ENCODE data around the gene GOLGA3. TPM values are rescaled to one million over a fixed set of nuclear protein-coding genes. Genes with fewer than 3 reads are reported as not detected.

The GOLGA3 gene
- total RNA-seq, 1 donor from 2014 or later = 63.8 TPM

DNA sequence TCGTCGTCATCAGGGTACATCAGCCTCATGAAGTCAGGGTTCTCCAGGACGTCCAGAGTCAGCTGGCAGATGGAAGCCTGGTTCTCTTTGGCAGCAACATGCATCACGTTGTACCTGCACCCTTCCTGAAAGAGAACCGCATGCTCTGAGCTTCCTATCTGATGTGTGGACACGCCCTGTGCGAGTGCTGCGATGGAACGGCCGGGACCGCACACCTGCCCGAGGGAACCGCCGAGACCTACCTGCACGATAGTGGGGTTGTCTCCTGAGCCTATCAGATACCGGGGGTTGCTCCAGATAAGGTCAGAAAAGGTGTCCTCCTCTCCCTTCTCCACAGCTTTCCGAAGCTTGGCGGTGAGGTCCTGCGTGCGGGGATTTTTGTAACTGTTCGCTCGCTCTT is 80.8 kb downstream of the GOLGA3 start:
- DNase-seq (ENCODE audit: low spot score in 2 of 2, unreplicated experiment in 2 of 2) = no peak
- no peak overlapping the region for H3K4me3 Mint-ChIP-seq
- TF ChIP-seq, protein P1, sequence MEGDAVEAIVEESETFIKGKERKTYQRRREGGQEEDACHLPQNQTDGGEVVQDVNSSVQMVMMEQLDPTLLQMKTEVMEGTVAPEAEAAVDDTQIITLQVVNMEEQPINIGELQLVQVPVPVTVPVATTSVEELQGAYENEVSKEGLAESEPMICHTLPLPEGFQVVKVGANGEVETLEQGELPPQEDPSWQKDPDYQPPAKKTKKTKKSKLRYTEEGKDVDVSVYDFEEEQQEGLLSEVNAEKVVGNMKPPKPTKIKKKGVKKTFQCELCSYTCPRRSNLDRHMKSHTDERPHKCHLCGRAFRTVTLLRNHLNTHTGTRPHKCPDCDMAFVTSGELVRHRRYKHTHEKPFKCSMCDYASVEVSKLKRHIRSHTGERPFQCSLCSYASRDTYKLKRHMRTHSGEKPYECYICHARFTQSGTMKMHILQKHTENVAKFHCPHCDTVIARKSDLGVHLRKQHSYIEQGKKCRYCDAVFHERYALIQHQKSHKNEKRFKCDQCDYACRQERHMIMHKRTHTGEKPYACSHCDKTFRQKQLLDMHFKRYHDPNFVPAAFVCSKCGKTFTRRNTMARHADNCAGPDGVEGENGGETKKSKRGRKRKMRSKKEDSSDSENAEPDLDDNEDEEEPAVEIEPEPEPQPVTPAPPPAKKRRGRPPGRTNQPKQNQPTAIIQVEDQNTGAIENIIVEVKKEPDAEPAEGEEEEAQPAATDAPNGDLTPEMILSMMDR (IDR thresholded peaks at IDR 0.05; ENCODE audit: unreplicated experiment) = no peak
- peaks cover 2% of the 10 kb centered on the region for H3K9me3 Mint-ChIP-seq
- H3K27ac Mint-ChIP-seq = no peak overlapping the region
- H3K36me3 Mint-ChIP-seq = peaks cover 42% of the 10 kb centered on the region
- H3K4me1 Mint-ChIP-seq = no peaks in the 10 kb centered on the region
- H3K27me3 Mint-ChIP-seq (ENCODE audit: low read depth) = no peaks in the 10 kb centered on the region

DNA sequence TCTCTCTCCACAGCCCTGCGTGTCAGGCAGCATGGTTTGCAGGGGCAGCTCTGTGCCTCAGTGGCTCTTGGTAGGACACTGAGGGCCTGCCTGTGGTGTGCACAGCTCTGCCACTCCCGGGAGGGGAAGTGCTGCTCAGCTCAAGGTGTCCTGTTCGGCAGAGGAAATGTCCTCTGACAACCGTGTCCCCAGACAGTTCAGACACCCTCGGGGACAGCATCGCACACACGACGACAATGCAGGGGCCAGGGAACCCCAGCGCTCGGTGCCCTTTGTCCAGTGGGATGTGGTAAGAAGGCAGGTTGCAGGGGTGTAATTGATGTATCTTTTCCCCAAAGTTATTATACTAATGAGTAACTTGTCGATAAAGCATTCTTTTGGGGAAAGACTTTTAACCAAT is 81.3 kb downstream of the GOLGA3 start:
- H3K27me3 Mint-ChIP-seq (ENCODE audit: low read depth) = no peaks in the 10 kb centered on the region
- TF ChIP-seq, protein P1 (IDR thresholded peaks at IDR 0.05; ENCODE audit: unreplicated experiment) = no peak
- H3K27ac Mint-ChIP-seq = no peak overlapping the region
- no peaks in the 10 kb centered on the region for H3K4me1 Mint-ChIP-seq
- no peak overlapping the region for H3K4me3 Mint-ChIP-seq
- peaks cover 45% of the 10 kb centered on the region for H3K36me3 Mint-ChIP-seq
- no peak for DNase-seq (ENCODE audit: low spot score in 2 of 2, unreplicated experiment in 2 of 2)
- peaks cover 4% of the 10 kb centered on the region for H3K9me3 Mint-ChIP-seq

DNA sequence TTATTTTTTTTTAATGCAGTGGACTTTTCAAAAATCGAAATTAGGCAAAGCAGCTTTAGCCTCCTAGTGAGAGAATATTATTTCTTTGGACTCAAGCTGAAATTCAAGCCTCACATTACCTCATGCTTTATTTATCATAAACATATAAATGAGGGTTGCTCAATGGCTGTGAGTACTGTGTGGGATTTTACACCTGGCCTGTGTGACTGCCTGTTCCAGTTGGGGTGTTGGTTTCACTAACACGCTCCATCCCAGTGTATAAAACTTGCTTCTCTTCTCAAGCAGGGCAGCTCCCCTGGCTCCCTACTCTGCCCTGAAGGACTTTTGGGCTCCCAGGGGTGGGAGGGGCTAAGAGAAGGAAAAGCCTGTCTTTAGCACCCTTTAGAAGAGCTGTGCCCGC is 82.1 kb downstream of the GOLGA3 start:
- no peaks in the 10 kb centered on the region for H3K27me3 Mint-ChIP-seq (ENCODE audit: low read depth)
- H3K9me3 Mint-ChIP-seq = peaks cover 4% of the 10 kb centered on the region
- TF ChIP-seq, protein P1 (IDR thresholded peaks at IDR 0.05; ENCODE audit: unreplicated experiment) = no peak
- no peaks in the 10 kb centered on the region for H3K4me1 Mint-ChIP-seq
- no peak overlapping the region for H3K4me3 Mint-ChIP-seq
- H3K27ac Mint-ChIP-seq = no peak overlapping the region
- DNase-seq (ENCODE audit: low spot score in 2 of 2, unreplicated experiment in 2 of 2) = no peak
- H3K36me3 Mint-ChIP-seq = peaks cover 51% of the 10 kb centered on the region

DNA sequence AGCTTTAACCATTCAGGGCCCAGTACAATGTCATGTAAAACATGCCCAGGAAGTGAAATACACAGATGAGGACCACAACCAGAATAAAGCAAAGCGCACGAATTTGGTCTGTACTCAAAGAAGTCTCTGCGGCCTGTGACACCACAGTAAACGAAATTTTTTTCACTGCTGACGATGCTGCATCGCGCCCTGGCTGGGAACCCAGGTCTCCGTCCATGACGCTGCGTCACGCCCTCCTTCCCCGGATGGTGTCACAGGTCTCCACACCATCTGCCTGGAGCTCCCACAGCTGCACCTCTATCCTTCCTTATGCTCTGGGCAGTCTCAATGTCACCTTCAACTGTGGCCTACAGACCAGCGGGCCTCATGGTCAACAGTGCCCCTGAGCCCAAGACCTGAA is 84.8 kb downstream of the GOLGA3 start:
- Mint-ChIP-seq H3K27me3 (ENCODE audit: low read depth) (no peaks in the 10 kb centered on the region), H3K4me1 (no peaks in the 10 kb centered on the region), H3K36me3 (peaks cover 58% of the 10 kb centered on the region), H3K27ac (no peak overlapping the region), H3K4me3 (no peak overlapping the region), H3K9me3 (peaks cover 4% of the 10 kb centered on the region)
- no peak for DNase-seq (ENCODE audit: low spot score in 2 of 2, unreplicated experiment in 2 of 2)
- TF ChIP-seq, protein P1 (IDR thresholded peaks at IDR 0.05; ENCODE audit: unreplicated experiment) = no peak

DNA sequence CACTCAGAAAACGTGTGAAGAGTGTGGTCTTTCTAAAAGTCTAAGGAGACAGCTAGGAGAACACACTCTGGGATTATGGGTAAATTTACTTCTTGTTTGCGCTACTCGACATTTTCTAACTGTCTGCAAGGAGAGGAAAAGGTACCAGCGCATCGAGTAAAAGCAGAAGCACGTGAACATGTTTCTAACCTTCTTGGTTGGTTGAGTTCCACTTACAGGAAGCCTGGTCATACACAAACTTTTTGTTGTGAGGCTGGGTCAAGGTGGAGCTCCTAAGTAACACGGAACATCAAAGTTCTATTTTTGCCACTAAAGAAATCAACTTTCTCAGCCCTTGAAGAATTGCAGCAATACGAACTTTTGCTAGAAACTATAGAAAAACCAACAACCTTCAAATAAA is 87.0 kb downstream of the GOLGA3 start:
- TF ChIP-seq, protein P1 (IDR thresholded peaks at IDR 0.05; ENCODE audit: unreplicated experiment) = no peak
- H3K4me3 Mint-ChIP-seq = no peak overlapping the region
- peaks cover 4% of the 10 kb centered on the region for H3K9me3 Mint-ChIP-seq
- DNase-seq (ENCODE audit: low spot score in 2 of 2, unreplicated experiment in 2 of 2) = no peak
- H3K27ac Mint-ChIP-seq = no peak overlapping the region
- H3K36me3 Mint-ChIP-seq = peaks cover 55% of the 10 kb centered on the region
- H3K27me3 Mint-ChIP-seq (ENCODE audit: low read depth) = no peaks in the 10 kb centered on the region
- no peaks in the 10 kb centered on the region for H3K4me1 Mint-ChIP-seq

DNA sequence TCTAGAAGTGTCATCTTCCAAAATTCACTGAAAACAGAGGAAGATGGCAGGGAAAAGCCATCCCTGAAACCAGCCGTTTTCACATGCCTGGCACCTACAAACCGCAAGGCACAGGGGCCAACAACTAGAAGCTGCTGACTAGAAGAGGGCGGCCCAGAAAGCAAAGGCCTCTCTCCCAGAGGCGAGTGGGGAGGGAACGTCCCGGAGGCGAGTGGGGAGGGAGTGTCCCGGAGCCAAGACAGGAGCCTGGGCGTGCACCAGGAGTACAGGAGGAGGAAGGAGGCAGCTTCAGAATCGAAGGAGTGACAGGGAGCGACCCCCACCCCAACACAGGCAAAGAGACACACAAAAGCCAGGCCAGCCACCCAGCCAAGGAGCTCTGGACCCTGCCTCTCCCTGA is 88.0 kb downstream of the GOLGA3 start:
- peaks cover 59% of the 10 kb centered on the region for H3K36me3 Mint-ChIP-seq
- no peak overlapping the region for H3K4me3 Mint-ChIP-seq
- TF ChIP-seq, protein P1 (IDR thresholded peaks at IDR 0.05; ENCODE audit: unreplicated experiment) = no peak
- DNase-seq (ENCODE audit: low spot score in 2 of 2, unreplicated experiment in 2 of 2) = no peak
- H3K27ac Mint-ChIP-seq = no peak overlapping the region
- no peaks in the 10 kb centered on the region for H3K4me1 Mint-ChIP-seq
- no peaks in the 10 kb centered on the region for H3K27me3 Mint-ChIP-seq (ENCODE audit: low read depth)
- peaks cover 4% of the 10 kb centered on the region for H3K9me3 Mint-ChIP-seq
